Fibroblast of lung (primary cell): ENCODE measurements around the gene JMJD1C.

Experiments used
- EZH2 ChIP-seq: IDR thresholded peaks from 2 replicates; pipeline ENCODE4 v1.5.1; 2012; ENCODE audit warnings: low read length, control low read depth, mild to moderate bottlenecking; ENCODE audit errors: missing control alignments
- TF ChIP-seq, protein P1 (sequence below), 2 donors: IDR thresholded peaks in 1 of 2; conservative IDR thresholded peaks in 1 of 2; 1 replicate in 1 of 2; 2 replicates in 1 of 2; pipeline ENCODE4 v1.5.1; 2011 to 2012; ENCODE audit warnings: low read length in 2 of 2, control low read depth in 1 of 2, inconsistent platforms in 1 of 2, low read depth in 1 of 2, mild to moderate bottlenecking in 1 of 2

DNA sequence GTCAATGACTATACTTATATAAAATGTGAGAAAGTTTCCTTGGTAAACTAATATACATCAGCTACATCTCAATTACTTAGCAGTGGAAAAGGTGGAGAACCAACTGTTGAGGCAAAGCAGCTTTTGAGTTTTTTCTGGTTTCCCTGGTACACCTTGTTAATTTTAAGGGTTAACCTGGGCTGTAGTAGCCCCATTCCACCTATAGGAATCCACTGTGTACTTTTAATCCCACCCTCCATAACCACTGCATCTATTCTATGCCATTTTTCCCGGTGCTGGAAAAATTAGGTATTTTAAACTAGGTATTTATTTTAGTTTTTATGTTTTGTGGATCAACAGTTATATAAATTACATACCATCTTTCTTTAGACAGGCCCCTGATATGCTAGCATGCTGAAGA lies 290.2 kb downstream of the JMJD1C start:
- TF ChIP-seq, protein P1, sequence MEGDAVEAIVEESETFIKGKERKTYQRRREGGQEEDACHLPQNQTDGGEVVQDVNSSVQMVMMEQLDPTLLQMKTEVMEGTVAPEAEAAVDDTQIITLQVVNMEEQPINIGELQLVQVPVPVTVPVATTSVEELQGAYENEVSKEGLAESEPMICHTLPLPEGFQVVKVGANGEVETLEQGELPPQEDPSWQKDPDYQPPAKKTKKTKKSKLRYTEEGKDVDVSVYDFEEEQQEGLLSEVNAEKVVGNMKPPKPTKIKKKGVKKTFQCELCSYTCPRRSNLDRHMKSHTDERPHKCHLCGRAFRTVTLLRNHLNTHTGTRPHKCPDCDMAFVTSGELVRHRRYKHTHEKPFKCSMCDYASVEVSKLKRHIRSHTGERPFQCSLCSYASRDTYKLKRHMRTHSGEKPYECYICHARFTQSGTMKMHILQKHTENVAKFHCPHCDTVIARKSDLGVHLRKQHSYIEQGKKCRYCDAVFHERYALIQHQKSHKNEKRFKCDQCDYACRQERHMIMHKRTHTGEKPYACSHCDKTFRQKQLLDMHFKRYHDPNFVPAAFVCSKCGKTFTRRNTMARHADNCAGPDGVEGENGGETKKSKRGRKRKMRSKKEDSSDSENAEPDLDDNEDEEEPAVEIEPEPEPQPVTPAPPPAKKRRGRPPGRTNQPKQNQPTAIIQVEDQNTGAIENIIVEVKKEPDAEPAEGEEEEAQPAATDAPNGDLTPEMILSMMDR (conservative IDR thresholded peaks at IDR 0.05 in 1 of 2, IDR thresholded peaks at IDR 0.05 in 1 of 2; ENCODE audit: low read depth in 1 of 2, low read length in 2 of 2) = no peak
- TF ChIP-seq EZH2 = no peak
